GM10847 (cell line): ENCODE results near the gene CFL2.

ENCODE experiments used
- POLR2A ChIP-seq: IDR thresholded peaks from 2 replicates; pipeline ENCODE4 v1.6.1; 2011; ENCODE audit not compliant: insufficient read length; ENCODE audit errors: extremely low read depth

CFL2 gene

DNA sequence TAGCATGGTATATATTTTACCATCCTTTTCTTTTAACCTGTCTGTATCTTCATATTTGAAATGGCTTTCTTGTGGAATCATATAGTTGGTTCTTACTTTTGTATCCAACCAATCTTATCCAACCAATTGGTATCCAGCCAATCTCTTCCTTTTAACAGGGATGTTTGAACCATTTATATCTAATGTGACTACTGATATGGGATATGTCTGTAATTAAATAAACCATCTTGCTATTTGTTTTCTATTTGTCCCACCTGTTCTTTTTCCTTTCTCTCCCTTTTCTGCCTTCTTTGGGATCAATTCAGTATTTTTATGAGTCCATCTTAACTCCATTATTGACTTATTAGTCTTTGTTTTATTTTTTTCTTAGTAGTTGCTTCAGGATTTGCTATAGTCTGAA lies 53.6 kb downstream of the CFL2 start:
- TF ChIP-seq POLR2A, result no peak
